Hepatocyte (in vitro differentiated cells): Measurements from ENCODE around the gene WTAP. TPM values are rescaled to one million over a fixed set of nuclear protein-coding genes. Genes with fewer than 3 reads are reported as not detected.

ENCODE experiments used
- DNase-seq: peaks from one replicate; pipeline ENCODE4 v3.0.0-alpha.2; 2016; ENCODE audit warnings: low spot score
- H2AFZ ChIP-seq: fragments of 200-600 bp; sonication (generic); 2 replicates; pipeline ENCODE4 v1.6.0; 2016; ENCODE audit warnings: antibody characterized with exemption, mild to moderate bottlenecking
- H3K27ac ChIP-seq: fragments of 200-600 bp; sonication (generic); 2 replicates; pipeline ENCODE4 v1.5.1; 2016; ENCODE audit warnings: mild to moderate bottlenecking
- H3K27me3 ChIP-seq: fragments of 200-600 bp; sonication (generic); 2 replicates; pipeline ENCODE4 v1.6.1; 2016
- H3K36me3 ChIP-seq: fragments of 200-600 bp; sonication (generic); replicated peaks from 2 replicates; pipeline ENCODE4 v1.5.1; 2016; ENCODE audit warnings: low read depth; ENCODE audit not compliant: insufficient read depth
- H3K4me1 ChIP-seq: fragments of 200-600 bp; sonication (generic); 2 replicates; pipeline ENCODE4 v1.5.1; 2016; ENCODE audit warnings: mild to moderate bottlenecking, moderate library complexity; ENCODE audit not compliant: insufficient read depth
- H3K4me2 ChIP-seq: fragments of 200-600 bp; sonication (generic); 2 replicates; pipeline ENCODE4 v1.6.0; 2016
- H3K4me3 ChIP-seq: fragments of 200-600 bp; sonication (generic); 2 replicates; pipeline ENCODE4 v1.5.1; 2016; ENCODE audit warnings: mild to moderate bottlenecking
- H3K79me2 ChIP-seq: fragments of 200-600 bp; sonication (generic); 2 replicates; pipeline ENCODE4 v1.6.0; 2017; ENCODE audit warnings: mild to moderate bottlenecking
- H3K9me2 ChIP-seq: fragments of 200-600 bp; sonication (generic); replicated peaks from 2 replicates; pipeline ENCODE4 v1.6.0; 2017; ENCODE audit warnings: mild to moderate bottlenecking; ENCODE audit not compliant: insufficient read depth
- H3K9me3 ChIP-seq: fragments of 200-600 bp; sonication (generic); 2 replicates; pipeline ENCODE4 v1.5.1; 2016; ENCODE audit warnings: low read depth, mild to moderate bottlenecking
- H4K20me1 ChIP-seq: fragments of 200-600 bp; sonication (generic); 2 replicates; pipeline ENCODE4 v1.6.0; 2016; ENCODE audit warnings: mild to moderate bottlenecking; ENCODE audit not compliant: insufficient read depth, poor library complexity, severe bottlenecking
- CTCF ChIP-seq: fragments of 200-600 bp; sonication (generic); IDR thresholded peaks from 2 replicates; pipeline ENCODE4 v1.5.1; 2016; ENCODE audit warnings: antibody characterized with exemption, mild to moderate bottlenecking; ENCODE audit not compliant: poor library complexity
- EZH2 ChIP-seq: fragments of 200-600 bp; sonication (generic); IDR thresholded peaks from 2 replicates; pipeline ENCODE4 v1.6.1; 2016; ENCODE audit warnings: antibody characterized with exemption, mild to moderate bottlenecking, borderline replicate concordance
- EZH2phosphoT487 ChIP-seq: fragments of 200-600 bp; sonication (generic); IDR thresholded peaks from one replicate; pipeline ENCODE4 v1.6.1; 2018; ENCODE audit warnings: antibody characterized with exemption, mild to moderate bottlenecking, low read depth, moderate library complexity; ENCODE audit not compliant: unreplicated experiment, severe bottlenecking
- WGBS: methylation state at CpG from one replicate; pipeline ENCODE4 v1.1.6; 2016; ENCODE audit warnings: low lambda C conversion rate; ENCODE audit errors: missing lambda C conversion rate; 5-methylcytosine and 5-hydroxymethylcytosine counted together
- polyA plus RNA-seq: library from polyadenylated mRNA; unstranded; fragments of >200 nt; fragmentation: Nextera tagmentation; extraction: Ambion mirVana; gene quantifications from 2 replicates; pipeline ENCODE4 v1.2.1, GENCODE V29; 2016
- total RNA-seq: library from RNA; depleted of rRNA; stranded (reverse); fragments of >200 nt; gene quantifications from 2 replicates; pipeline ENCODE4 v1.2.3, GENCODE V29; 2014

WTAP gene
- total and polyA plus RNA-seq, 2 experiments from 2014 or later, result 84.6 to 101 TPM

- peaks cover 3% of the 10 kb centered on the region for H3K79me2 ChIP-seq
- no peak overlapping the region for H3K4me2 ChIP-seq
- no peaks in the 10 kb centered on the region for H3K9me3 ChIP-seq
- no peaks in the 10 kb centered on the region for H3K4me1 ChIP-seq
- no peaks in the 10 kb centered on the region for H3K9me2 ChIP-seq
- no peak overlapping the region for H3K4me3 ChIP-seq
- peak overlapping the region; percentile 8 for H3K27ac ChIP-seq
- no peaks in the 10 kb centered on the region for H3K36me3 ChIP-seq
- no peak overlapping the region for H2AFZ ChIP-seq
- WGBS, result 76% methylated on average over 5 of the region's 5 CpGs
- no peak for TF ChIP-seq CTCF
- no peak for TF ChIP-seq EZH2phosphoT487
- no peak for TF ChIP-seq EZH2
- H3K27me3 ChIP-seq, result no peaks in the 10 kb centered on the region
- DNase-seq, result no peak
- H4K20me1 ChIP-seq, result no peaks in the 10 kb centered on the region
These were observed 47.9 kb upstream of the WTAP start for GRCh38 chr6:159679091-159680077.

- no peak for TF ChIP-seq CTCF
- TF ChIP-seq EZH2, result no peak
- TF ChIP-seq EZH2phosphoT487, result no peak
- H3K36me3 ChIP-seq, result no peaks in the 10 kb centered on the region
- no peak overlapping the region for H2AFZ ChIP-seq
- H3K4me2 ChIP-seq, result no peak overlapping the region
- H3K79me2 ChIP-seq, result peaks cover 3% of the 10 kb centered on the region
- no peaks in the 10 kb centered on the region for H3K9me3 ChIP-seq
- H3K27me3 ChIP-seq, result no peaks in the 10 kb centered on the region
- no peak for DNase-seq
- peak overlapping the region; percentile 8 for H3K27ac ChIP-seq
- no peak overlapping the region for H3K4me3 ChIP-seq
- H3K9me2 ChIP-seq, result no peaks in the 10 kb centered on the region
- no peaks in the 10 kb centered on the region for H4K20me1 ChIP-seq
- WGBS, result 72% methylated on average over 3 of the region's 3 CpGs
- no peaks in the 10 kb centered on the region for H3K4me1 ChIP-seq
These were observed 47.2 kb upstream of the WTAP start for GRCh38 chr6:159680104-159680503.

GRCh38 chr6:159681191-159681880 lies 46.0 kb upstream of the WTAP start:
- WGBS, result 81% methylated on average over 10 of the region's 10 CpGs

More at GRCh38 chr6:159681191-159681880, 46.0 kb upstream of the WTAP start:
- H3K4me1 ChIP-seq, result no peaks in the 10 kb centered on the region
- no peak overlapping the region for H3K4me3 ChIP-seq
- no peak overlapping the region for H2AFZ ChIP-seq
- H3K27me3 ChIP-seq, result no peaks in the 10 kb centered on the region
- H3K36me3 ChIP-seq, result no peaks in the 10 kb centered on the region
- peaks cover 5% of the 10 kb centered on the region for H3K79me2 ChIP-seq
- H3K9me2 ChIP-seq, result no peaks in the 10 kb centered on the region
- TF ChIP-seq CTCF (no peak), EZH2 (no peak), EZH2phosphoT487 (no peak)
- no peaks in the 10 kb centered on the region for H3K9me3 ChIP-seq
- no peak for DNase-seq
- H3K4me2 ChIP-seq, result no peak overlapping the region
- H3K27ac ChIP-seq, result no peak overlapping the region
- H4K20me1 ChIP-seq, result no peaks in the 10 kb centered on the region
